GM10266 (cell line): ENCODE data around the gene TEKTIP1.

Source experiments
- DNase-seq: peaks from one replicate; pipeline ENCODE4 v3.0.0; 2012; ENCODE audit errors: extremely low spot score
- TF ChIP-seq, protein P1 (sequence below): IDR thresholded peaks from 2 replicates; pipeline ENCODE4 v1.5.1; 2012; ENCODE audit warnings: mild to moderate bottlenecking, low read depth; ENCODE audit not compliant: control insufficient read depth, insufficient read depth; ENCODE audit errors: missing control alignments

The TEKTIP1 gene

GRCh38 chr19:3494559-3494958, 44.4 kb upstream of the TEKTIP1 start:
- TF ChIP-seq, protein P1, sequence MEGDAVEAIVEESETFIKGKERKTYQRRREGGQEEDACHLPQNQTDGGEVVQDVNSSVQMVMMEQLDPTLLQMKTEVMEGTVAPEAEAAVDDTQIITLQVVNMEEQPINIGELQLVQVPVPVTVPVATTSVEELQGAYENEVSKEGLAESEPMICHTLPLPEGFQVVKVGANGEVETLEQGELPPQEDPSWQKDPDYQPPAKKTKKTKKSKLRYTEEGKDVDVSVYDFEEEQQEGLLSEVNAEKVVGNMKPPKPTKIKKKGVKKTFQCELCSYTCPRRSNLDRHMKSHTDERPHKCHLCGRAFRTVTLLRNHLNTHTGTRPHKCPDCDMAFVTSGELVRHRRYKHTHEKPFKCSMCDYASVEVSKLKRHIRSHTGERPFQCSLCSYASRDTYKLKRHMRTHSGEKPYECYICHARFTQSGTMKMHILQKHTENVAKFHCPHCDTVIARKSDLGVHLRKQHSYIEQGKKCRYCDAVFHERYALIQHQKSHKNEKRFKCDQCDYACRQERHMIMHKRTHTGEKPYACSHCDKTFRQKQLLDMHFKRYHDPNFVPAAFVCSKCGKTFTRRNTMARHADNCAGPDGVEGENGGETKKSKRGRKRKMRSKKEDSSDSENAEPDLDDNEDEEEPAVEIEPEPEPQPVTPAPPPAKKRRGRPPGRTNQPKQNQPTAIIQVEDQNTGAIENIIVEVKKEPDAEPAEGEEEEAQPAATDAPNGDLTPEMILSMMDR = no peak
- no peak for DNase-seq

DNA sequence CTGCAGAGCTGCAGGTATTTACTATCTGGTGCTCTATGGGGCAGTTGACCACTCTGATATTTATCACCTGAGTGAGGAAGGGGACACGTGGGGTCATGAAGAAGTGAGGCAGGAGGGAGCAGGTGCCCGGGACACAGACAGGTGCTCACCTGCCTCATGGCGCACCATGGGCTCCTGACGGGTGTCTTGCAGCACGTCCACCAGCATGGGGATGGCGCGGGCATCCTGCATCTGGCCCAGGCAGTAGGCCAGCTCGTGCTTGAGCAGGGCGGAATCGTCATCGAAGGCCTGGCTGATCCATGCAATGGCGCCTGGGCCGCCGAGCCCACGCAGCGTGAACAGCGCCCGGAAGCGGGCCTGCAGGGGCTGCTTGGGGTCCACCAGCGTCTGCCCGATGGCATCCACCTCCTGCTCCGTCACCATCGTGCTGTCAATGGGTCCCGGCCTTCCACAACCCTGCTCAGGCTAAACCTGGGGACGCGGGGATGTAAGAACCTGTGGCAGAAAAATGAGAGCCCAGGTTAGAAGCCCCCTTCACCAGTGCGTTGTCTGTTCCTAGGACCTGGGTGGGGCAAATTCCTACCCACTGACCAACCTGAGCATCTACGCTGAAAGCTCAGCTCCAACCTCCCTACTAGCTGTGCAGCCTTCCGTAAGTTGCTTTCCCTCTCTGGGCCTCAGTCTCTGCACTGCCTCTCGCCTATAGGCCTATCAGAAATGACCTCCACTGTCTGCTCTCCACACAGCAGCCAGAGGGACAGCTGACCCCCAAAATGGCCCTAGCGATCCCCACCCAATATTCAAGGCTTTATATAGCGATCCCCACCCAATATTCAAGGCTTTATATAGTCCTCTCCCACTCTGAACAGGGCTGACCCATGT, 42.3 kb upstream of the TEKTIP1 start:
- TF ChIP-seq, protein P1 = no peak
- no peak for DNase-seq

GRCh38 chr19:3497757-3498520, 41.0 kb upstream of the TEKTIP1 start:
- no peak for DNase-seq
- TF ChIP-seq, protein P1 = no peak

- DNase-seq = no peak
- TF ChIP-seq, protein P1 = no peak
Measured at GRCh38 chr19:3499738-3500428, 39.1 kb upstream of the TEKTIP1 start.

- DNase-seq = peak; percentile 97
- TF ChIP-seq, protein P1 = no peak
Measured at GRCh38 chr19:3500429-3501101, 38.4 kb upstream of the TEKTIP1 start, which contains the start of gene DOHH. TSS of gene DOHH (minus strand) at chr19:3500674. CDS start at chr19:3496814, 3,860 bp downstream.

- DNase-seq = no peak
Measured at GRCh38 chr19:3501780-3502179, 37.2 kb upstream of the TEKTIP1 start.

More at GRCh38 chr19:3501780-3502179, 37.2 kb upstream of the TEKTIP1 start:
- TF ChIP-seq, protein P1 = no peak
